ENCODE measurements around the gene TRIM28.

Gene TRIM28

DNA sequence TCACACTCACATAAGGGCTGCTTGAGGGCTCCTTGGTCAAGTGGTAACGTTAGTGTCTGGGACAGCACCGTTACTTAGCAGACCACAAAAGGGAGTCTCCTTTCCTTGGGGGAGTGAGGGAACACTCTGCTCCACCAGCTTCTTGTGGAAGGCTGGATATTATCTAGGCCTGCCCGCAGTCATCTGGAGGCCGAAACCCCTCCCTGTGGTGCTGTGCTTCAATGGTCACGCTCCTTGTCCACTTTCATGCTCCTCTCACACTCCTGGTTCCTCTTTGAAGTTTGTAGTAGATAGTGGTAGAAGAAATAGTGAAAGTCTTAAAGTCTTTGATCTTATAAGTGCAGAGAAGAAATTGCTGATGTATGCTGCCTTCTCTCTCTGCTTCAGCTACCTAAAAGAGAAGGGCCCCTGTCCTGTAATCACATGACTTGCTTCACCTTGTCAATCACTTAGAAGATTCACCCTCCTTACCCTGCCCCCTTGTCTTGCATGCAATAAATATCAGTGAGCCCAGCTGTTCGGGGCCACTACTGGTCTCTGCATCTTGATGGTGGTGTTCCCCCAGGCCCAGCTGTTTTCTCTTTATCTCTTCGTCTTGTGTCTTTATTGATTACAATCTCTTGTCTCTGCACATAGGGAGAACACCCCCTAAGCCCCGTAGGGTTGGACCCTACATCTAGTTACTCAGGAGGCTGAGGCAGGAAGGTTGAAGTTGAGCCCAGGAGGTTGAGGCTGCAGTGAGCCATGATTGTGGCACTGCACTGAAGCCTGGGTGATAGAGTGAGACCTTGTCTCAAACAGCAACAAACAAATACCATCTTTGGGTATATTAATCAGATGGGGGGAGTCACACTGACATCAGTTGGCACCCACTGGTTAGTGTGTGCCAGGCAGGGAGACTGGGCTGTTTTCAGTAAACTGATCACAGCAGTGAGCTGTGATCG lies 40.9 kb downstream of the TRIM28 start:
- H3K36me3 ChIP-seq (ENCODE audit: control insufficient read depth, insufficient read depth, low read length) = no peaks in the 10 kb centered on the region
- no CpG with 5 or more reads among the region's 9 CpGs for WGBS (ENCODE audit: insufficient coverage, insufficient read length)
- H3K4me1 ChIP-seq (ENCODE audit: control insufficient read depth, insufficient read depth, low read length) = no peaks in the 10 kb centered on the region
- DNase-seq (ENCODE audit: low read depth, low spot score) = no peak
- no peaks in the 10 kb centered on the region for H3K27me3 ChIP-seq (ENCODE audit: control insufficient read depth, insufficient read depth, low read length)
- no peaks in the 10 kb centered on the region for H3K9me3 ChIP-seq (ENCODE audit: control insufficient read depth, insufficient read depth, low read length)
- H3K27ac ChIP-seq (ENCODE audit: low read length) = no peak overlapping the region
- no peak overlapping the region for H3K4me3 ChIP-seq (ENCODE audit: low read length)

DNA sequence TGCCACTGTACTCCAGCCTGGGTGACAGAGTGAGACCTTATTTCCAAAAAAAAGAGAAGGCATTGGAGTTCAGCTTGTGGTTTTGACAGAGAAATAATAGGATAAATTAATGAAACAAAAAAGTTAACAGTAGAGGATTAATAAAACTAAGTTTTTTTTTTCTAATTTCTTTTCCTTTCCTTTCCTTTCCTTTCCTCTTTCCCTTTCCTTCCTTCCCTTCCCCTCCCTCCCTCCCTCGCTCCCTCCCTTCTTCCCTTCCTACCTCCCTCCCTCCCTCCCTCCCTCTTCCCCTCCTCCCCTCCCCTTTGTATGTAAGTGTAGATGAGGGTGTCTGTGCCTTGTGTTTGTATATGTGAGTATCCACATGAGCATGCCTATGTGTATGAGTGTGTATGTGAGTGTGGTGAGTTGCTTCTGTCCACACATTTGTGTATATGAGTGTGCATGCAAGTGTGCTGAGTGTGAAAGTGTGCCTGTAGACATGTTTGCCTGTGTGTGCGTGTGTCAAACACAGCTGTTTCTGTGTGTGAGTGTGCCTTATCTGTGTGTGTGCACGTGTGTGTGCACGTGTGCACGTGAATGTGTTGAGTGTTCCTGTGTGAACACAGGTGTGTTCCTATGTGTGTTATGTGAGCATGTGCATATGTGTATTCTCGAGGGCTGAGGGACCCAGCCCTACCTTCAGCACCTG lies 41.7 kb downstream of the TRIM28 start:
- no peaks in the 10 kb centered on the region for H3K36me3 ChIP-seq (ENCODE audit: control insufficient read depth, insufficient read depth, low read length)
- no peak overlapping the region for H3K27ac ChIP-seq (ENCODE audit: low read length)
- no peak overlapping the region for H3K4me3 ChIP-seq (ENCODE audit: low read length)
- no CpG with 5 or more reads among the region's 6 CpGs for WGBS (ENCODE audit: insufficient coverage, insufficient read length)
- no peaks in the 10 kb centered on the region for H3K9me3 ChIP-seq (ENCODE audit: control insufficient read depth, insufficient read depth, low read length)
- no peaks in the 10 kb centered on the region for H3K27me3 ChIP-seq (ENCODE audit: control insufficient read depth, insufficient read depth, low read length)
- no peak for DNase-seq (ENCODE audit: low read depth, low spot score)
- no peaks in the 10 kb centered on the region for H3K4me1 ChIP-seq (ENCODE audit: control insufficient read depth, insufficient read depth, low read length)

DNA sequence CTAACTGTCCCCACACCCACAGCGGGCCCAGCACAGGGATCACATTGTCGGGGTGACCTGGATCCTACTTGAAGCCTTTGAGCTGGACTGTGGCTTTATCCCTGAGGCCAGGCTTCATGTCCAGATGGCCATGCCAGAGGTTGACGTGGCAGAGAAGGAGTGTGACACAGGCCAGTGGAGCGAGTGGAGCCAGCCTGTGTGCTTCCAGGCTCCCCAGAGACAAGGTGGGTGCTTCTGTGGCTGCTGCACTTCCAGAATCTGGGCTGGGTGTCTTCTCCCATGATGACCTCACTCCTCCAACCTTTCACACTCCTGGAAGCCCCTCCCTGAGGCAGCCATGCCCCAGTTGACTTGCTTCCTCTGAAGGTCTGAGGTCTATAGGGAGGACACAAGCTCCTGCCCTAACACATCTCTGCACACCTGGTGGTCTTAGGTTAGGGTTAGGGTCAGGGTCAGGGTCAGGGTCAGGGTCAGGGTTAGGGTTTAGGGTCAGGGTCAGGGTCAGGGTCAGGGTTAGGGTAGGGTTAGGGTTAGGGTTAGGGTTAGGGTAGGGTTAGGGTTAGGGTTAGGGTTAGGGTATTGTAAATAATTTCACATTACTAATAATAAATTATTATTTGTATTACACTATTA lies 42.4 kb downstream of the TRIM28 start:
- Histone ChIP-seq H3K27ac (ENCODE audit: low read length) (no peak overlapping the region), H3K27me3 (ENCODE audit: control insufficient read depth, insufficient read depth, low read length) (no peaks in the 10 kb centered on the region), H3K4me3 (ENCODE audit: low read length) (no peak overlapping the region), H3K4me1 (ENCODE audit: control insufficient read depth, insufficient read depth, low read length) (no peaks in the 10 kb centered on the region), H3K9me3 (ENCODE audit: control insufficient read depth, insufficient read depth, low read length) (no peaks in the 10 kb centered on the region), H3K36me3 (ENCODE audit: control insufficient read depth, insufficient read depth, low read length) (no peaks in the 10 kb centered on the region)
- WGBS (ENCODE audit: insufficient coverage, insufficient read length) = no CpG with 5 or more reads among the region's 4 CpGs
- no peak for DNase-seq (ENCODE audit: low read depth, low spot score)
